Stimulated activated CD8-positive, alpha-beta memory T cell treated with anti-CD3 and anti-CD28 coated beads, Interleukin-4, amount 100 ng/mL, for 4 hours (primary cell): ENCODE data around the gene PCBD2.
"Not testable (repeated sequence)": the region's sequence is repeated elsewhere in the genome, so short reads cannot be mapped to it uniquely, and the experiment has no call there.

Experiments used
- DNase-seq, 2 donors: peaks; one replicate each; pipeline ENCODE4 v3.0.0-alpha.2; 2020; ENCODE audit warnings: low read depth in 2 of 2, low spot score in 1 of 2

The PCBD2 gene

GRCh38 chr5:134998068-134998467, 93.1 kb downstream of the PCBD2 start:
- DNase-seq = not testable (repeated sequence)

GRCh38 chr5:135004376-135004775, 99.4 kb downstream of the PCBD2 start:
- DNase-seq = no peak

- no peak for DNase-seq
Observed at GRCh38 chr5:135005076-135005475, 100.1 kb downstream of the PCBD2 start.

GRCh38 chr5:135007305-135007704, 102.4 kb downstream of the PCBD2 start:
- DNase-seq = no peak

- DNase-seq = no peak
Observed at GRCh38 chr5:135007749-135008363, 102.9 kb downstream of the PCBD2 start.

- DNase-seq = no peak
Observed at GRCh38 chr5:135008556-135008955, 103.6 kb downstream of the PCBD2 start.

- no peak for DNase-seq
Observed at GRCh38 chr5:135008981-135009735, 104.2 kb downstream of the PCBD2 start.

- no peak for DNase-seq
Observed at GRCh38 chr5:135009736-135010501, 105.0 kb downstream of the PCBD2 start.

GRCh38 chr5:135010502-135011354, 105.8 kb downstream of the PCBD2 start:
- DNase-seq = no peak

- no peak for DNase-seq
Observed at GRCh38 chr5:135011355-135012032, 106.6 kb downstream of the PCBD2 start.

GRCh38 chr5:135012033-135012588, 107.2 kb downstream of the PCBD2 start:
- DNase-seq = no peak
